Astrocyte of the spinal cord (primary cell): ENCODE results near the gene RSF1.

Experiments
- DNase-seq: peaks from one replicate; pipeline ENCODE4 v3.0.0; 2011; ENCODE audit warnings: low read depth, low spot score
- H3K4me3 ChIP-seq: 2 replicates; pipeline ENCODE4 v1.5.1; 2011; ENCODE audit warnings: low read depth, mild to moderate bottlenecking, low read length, moderate library complexity
- in situ Hi-C: cut with HindIII; loops from 2 replicates; pipeline ENCODE4 v1.10.0; 2017; ENCODE audit warnings: low sequenced_read_pairs
- TF ChIP-seq, protein P1 (sequence below): IDR thresholded peaks from 2 replicates; pipeline ENCODE4 v1.5.1; 2012; ENCODE audit warnings: low read depth, mild to moderate bottlenecking, low read length, inconsistent platforms

RSF1 gene

DNA sequence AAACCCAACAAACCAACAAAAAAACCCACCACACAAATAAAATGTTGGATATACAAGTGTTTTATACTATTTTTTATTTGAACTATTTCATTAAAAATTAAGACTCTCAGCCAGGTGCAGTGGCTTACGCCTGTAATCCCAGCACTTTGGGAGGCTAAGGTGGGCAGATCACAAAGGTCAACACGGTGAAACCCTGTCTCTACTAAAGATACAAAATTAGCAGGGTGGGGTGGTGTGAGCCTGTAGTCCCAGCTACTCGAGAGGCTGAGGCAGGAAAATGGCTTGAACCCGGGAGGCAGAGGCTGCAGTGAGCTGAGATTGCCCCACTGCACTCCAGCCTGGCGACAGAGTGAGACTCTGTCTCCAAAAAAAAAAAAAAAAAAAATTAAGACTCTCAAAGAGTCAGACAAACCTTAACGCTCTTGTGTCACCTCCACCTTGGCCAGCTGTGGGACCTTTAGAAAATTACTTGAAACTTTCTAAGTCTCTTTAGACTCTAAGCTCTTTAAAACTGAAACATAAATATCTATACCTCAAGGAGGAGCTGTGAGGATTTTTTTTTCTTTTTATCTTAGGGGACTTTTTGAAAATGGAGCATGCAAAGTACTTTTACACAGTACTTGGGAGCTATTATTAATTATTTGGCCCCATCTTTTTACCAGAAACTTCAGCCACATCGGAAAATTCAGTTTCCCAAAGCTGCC lies 114.5 kb downstream of the RSF1 start:
- in situ Hi-C loops = no loop called here
- TF ChIP-seq, protein P1, sequence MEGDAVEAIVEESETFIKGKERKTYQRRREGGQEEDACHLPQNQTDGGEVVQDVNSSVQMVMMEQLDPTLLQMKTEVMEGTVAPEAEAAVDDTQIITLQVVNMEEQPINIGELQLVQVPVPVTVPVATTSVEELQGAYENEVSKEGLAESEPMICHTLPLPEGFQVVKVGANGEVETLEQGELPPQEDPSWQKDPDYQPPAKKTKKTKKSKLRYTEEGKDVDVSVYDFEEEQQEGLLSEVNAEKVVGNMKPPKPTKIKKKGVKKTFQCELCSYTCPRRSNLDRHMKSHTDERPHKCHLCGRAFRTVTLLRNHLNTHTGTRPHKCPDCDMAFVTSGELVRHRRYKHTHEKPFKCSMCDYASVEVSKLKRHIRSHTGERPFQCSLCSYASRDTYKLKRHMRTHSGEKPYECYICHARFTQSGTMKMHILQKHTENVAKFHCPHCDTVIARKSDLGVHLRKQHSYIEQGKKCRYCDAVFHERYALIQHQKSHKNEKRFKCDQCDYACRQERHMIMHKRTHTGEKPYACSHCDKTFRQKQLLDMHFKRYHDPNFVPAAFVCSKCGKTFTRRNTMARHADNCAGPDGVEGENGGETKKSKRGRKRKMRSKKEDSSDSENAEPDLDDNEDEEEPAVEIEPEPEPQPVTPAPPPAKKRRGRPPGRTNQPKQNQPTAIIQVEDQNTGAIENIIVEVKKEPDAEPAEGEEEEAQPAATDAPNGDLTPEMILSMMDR = no peak

DNA sequence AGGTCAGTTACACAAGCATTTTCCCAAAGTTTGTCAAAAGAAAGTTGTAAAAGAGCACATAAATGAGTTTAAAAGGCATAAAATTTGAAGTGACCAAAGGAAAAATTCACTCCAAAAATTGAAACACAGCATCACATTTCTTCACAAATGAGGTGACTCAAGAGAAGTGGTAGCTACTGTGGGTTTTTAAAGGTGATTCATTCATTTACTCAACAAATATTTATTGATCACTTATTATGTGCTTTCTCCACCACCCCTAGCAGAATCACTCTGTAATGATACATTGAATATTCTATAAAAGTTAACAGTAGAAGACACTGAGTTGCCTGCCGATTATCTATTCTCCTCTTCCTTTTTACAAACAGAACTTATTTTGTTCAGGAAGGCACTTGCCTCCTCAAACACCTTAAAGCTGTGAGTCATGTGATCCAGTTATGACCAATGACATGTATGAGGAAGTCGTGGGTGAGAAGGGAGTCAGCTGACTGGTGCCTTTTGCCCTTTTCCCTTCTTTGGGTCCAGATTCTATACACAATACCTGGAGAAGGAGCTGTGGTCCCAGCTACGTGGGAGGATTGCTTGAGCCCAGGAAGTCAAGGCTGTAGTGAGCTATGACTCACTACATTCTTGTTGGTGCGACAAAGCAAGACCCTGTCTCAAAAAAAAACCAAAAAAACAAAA lies 115.2 kb downstream of the RSF1 start:
- in situ Hi-C loops = no loop called here
- no peak overlapping the region for H3K4me3 ChIP-seq
- DNase-seq = peak; percentile 32
- TF ChIP-seq, protein P1 = no peak

More for the DNA sequence above, 114.5 kb downstream of the RSF1 start:
- DNase-seq = no peak
- H3K4me3 ChIP-seq = no peak overlapping the region

DNA sequence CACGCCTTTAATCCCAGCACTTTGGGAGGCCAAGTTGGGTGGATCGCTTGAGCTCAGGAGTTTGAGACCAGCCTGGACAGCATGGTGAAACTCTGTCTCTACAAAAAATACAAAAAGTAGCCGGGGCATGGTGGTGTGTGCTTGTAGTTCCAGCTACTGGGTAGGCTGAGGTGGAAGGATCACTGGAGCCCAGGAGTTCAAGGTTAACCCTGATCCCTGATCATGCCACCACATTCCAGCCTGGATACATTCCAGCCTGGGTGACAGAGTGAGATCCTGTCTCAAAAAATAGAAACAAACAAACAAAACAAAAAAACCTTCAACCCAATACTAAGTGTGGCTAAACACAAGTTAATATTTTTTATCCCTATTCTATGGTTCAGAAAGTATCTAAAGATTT lies 116.5 kb downstream of the RSF1 start:
- in situ Hi-C loops = no loop called here
- TF ChIP-seq, protein P1 = no peak
- no peak for DNase-seq

DNA sequence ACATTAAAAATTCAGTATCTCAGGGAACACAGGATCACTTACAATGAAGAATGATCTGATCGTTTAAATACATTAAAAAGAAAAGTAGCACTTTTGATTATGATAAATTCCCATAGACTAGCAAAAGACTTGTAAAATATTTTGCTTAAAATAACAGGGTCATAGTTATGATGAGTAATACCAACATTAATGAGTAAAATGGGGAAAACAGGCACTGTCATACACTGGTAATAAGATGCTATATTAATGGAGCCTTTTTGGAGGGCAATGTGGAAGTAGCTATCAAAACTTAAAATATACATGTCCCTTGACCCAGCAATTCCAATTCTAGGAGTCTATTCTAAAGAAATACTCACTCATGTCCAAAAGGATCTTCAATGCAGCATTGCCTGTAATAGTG lies 121.1 kb downstream of the RSF1 start:
- no peak for DNase-seq
- in situ Hi-C loops = no loop called here
- no peak overlapping the region for H3K4me3 ChIP-seq
- TF ChIP-seq, protein P1 = no peak

More for the DNA sequence above, 116.5 kb downstream of the RSF1 start:
- H3K4me3 ChIP-seq = no peak overlapping the region

DNA sequence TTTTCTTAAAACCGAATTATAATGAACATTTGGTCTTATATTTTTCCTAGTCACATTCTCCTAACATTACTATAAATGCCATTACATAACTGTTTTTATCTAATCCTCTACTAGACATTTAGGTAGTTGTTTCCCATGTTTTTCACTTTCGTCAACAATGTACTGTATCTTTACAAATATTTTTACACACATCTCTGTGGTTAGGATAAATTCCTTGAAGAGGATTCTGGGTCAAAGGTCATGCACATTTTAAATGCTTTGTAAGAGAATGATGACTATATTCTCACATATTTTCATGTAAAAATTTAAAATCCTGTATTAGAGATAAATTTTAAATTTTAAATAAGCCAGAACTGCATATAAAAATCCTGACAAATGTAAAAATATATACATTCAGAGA lies 121.6 kb downstream of the RSF1 start:
- TF ChIP-seq, protein P1 = no peak
- in situ Hi-C loops = no loop called here
- DNase-seq = no peak
- no peak overlapping the region for H3K4me3 ChIP-seq

DNA sequence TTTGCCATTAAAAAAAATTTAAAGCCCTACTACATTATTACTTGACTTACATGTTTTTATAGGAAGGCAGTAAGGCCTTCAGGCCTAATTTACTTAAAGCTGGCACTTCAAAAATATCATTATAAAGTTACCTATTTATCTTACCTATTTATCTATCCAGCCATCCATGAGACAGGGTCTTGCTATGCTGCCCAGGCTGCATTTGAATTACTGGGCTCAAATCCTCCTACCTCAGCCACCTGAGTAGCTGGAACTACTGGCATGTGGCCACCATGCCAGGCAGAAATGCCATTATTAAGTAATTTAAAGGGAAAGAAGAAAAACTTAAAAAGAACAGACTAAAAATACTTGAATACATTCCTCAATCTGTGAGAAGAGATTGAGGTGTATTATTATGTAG lies 122.7 kb downstream of the RSF1 start:
- DNase-seq = no peak
- TF ChIP-seq, protein P1 = no peak
- in situ Hi-C loops = no loop called here

More for the DNA sequence above, 122.7 kb downstream of the RSF1 start:
- no peak overlapping the region for H3K4me3 ChIP-seq
